Measurements from ENCODE around the gene PAEP. TPM values are rescaled to one million over a fixed set of nuclear protein-coding genes. Genes with fewer than 3 reads are reported as not detected.

PAEP gene
- total RNA-seq, 3 donors from 2014 or later: not detected

GRCh38 chr9:135602789-135603481 is 41.4 kb downstream of the PAEP start:
- Histone ChIP-seq H3K4me3 (no peak overlapping the region), H3K4me1 (no peaks in the 10 kb centered on the region), H3K27me3 (peaks cover 0 to 30% of the 10 kb centered on the region in 2 donors), H3K36me3 (no peaks in the 10 kb centered on the region), H3K9me3 (no peaks in the 10 kb centered on the region), H3K27ac (no peak overlapping the region)
- TF ChIP-seq POLR2A (IDR thresholded peaks at IDR 0.05) (no peak), POLR2AphosphoS5 (IDR thresholded peaks at IDR 0.05) (no peak)
- TF ChIP-seq, protein P1, sequence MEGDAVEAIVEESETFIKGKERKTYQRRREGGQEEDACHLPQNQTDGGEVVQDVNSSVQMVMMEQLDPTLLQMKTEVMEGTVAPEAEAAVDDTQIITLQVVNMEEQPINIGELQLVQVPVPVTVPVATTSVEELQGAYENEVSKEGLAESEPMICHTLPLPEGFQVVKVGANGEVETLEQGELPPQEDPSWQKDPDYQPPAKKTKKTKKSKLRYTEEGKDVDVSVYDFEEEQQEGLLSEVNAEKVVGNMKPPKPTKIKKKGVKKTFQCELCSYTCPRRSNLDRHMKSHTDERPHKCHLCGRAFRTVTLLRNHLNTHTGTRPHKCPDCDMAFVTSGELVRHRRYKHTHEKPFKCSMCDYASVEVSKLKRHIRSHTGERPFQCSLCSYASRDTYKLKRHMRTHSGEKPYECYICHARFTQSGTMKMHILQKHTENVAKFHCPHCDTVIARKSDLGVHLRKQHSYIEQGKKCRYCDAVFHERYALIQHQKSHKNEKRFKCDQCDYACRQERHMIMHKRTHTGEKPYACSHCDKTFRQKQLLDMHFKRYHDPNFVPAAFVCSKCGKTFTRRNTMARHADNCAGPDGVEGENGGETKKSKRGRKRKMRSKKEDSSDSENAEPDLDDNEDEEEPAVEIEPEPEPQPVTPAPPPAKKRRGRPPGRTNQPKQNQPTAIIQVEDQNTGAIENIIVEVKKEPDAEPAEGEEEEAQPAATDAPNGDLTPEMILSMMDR (IDR thresholded peaks at IDR 0.05): peak in 2 of 3 donors; percentile 30 to 39
- intact Hi-C loops (cut with DNase I; ENCODE audit: low total_unique reads): no loop called here
- peak in 1 of 2 donors; percentile 51 for DNase-seq (ENCODE audit: low spot score in 2 of 2)

DNA sequence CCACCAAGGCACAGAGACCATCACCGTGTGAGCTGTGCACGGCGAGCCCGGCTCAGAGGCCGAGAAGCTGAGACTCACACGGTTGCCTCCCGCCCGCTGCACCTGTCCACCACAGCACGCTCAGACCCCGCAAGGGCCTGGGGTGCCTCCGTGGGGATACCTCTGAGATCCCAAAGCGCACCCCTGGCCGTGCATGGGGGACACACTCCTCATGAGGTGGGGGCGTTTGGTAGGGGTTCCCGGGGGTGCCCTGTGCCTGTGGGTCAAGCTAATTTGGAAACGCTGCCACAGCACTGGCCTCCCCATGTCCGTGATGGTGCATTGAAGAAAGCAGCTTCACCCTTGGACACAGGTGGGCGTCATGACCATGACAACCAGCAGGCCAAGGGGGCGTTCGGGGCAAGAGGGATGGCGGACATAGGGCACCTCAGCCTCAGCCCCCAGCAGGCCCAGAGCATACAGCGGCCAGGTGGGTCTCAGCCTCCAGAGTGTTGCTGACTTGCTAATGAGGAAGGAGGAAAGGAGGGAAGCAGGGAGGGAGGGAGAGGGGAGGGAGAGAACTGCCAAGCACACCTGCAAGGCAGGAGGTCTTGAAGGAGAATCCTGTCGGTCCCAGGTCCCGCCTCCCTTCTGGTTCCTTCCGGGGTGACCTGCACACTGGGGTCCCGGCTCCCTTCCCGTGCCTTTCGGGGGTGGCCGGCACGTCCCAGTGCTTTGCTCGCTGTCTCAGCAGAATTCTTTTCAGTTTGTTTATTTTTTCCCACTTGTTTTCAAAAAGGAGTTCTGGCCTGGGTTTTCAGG is 43.1 kb downstream of the PAEP start:
- no peaks in the 10 kb centered on the region for H3K4me1 ChIP-seq
- no peaks in the 10 kb centered on the region for H3K36me3 ChIP-seq
- peaks cover 0 to 38% of the 10 kb centered on the region in 2 donors for H3K27me3 ChIP-seq
- intact Hi-C loops (cut with DNase I; ENCODE audit: low total_unique reads): no loop called here
- no peak for DNase-seq (ENCODE audit: low spot score in 2 of 2)
- H3K9me3 ChIP-seq: no peaks in the 10 kb centered on the region
- H3K27ac ChIP-seq: no peak overlapping the region
- H3K4me3 ChIP-seq: no peak overlapping the region
- TF ChIP-seq POLR2A (IDR thresholded peaks at IDR 0.05) (no peak), POLR2AphosphoS5 (IDR thresholded peaks at IDR 0.05) (no peak)
- TF ChIP-seq, protein P1 (IDR thresholded peaks at IDR 0.05): no peak

DNA sequence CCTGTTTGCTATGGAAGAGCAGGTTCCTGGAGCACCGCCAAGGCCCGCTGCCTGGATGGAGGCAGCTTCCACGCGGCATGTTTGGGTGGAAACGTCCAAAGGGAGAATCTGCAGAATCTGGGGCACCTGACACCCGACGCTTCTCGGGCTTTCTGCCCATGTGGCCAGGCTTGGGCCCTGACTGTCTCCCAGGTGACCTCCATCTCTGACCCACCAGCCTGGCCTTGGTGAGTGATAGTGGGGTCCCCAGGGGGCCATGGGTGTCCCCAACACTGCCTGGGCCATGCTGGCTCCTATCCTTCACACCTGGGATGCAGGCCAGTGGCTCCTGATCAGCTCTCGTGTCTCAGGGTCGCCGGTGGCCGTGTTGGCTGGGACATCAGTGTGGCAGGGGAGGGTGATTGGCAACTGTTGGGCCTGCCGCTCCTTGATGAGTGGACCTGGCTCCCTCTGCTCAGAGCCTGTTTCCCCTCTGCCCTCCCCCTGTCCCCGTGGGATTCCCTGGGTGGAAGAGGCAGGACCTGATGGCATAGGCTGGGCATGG is 43.8 kb downstream of the PAEP start:
- Histone ChIP-seq H3K36me3 (no peaks in the 10 kb centered on the region), H3K4me3 (no peak overlapping the region), H3K4me1 (no peaks in the 10 kb centered on the region), H3K27me3 (peaks cover 0 to 32% of the 10 kb centered on the region in 2 donors), H3K9me3 (no peaks in the 10 kb centered on the region), H3K27ac (no peak overlapping the region)
- DNase-seq (ENCODE audit: low spot score in 2 of 2): no peak
- intact Hi-C loops (cut with DNase I; ENCODE audit: low total_unique reads): no loop called here
- TF ChIP-seq POLR2A (IDR thresholded peaks at IDR 0.05): no peak
- TF ChIP-seq, protein P1 (IDR thresholded peaks at IDR 0.05): no peak
- TF ChIP-seq POLR2AphosphoS5 (IDR thresholded peaks at IDR 0.05): no peak

DNA sequence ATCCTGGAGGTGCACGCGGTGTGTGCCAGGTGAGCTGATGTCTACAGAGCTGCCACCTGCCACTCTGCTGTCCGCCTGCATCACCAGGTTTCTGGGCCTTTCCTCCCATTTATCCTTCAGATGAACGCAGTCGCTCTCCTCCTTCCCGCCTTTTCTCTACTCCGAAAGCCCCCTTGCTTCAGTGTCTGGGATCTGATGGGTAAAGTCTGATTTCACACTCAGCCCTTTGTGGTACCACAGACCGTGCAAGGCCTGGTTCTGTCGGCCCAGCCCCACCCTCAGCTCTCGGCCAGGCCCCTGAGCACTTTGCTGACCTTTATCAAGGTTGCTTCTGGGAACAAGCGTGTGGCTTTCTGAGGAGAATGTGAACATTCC is 45.3 kb downstream of the PAEP start:
- peaks cover 0 to 27% of the 10 kb centered on the region in 2 donors for H3K27me3 ChIP-seq

More for the DNA sequence above, 45.3 kb downstream of the PAEP start:
- no peak for TF ChIP-seq POLR2AphosphoS5 (IDR thresholded peaks at IDR 0.05)
- TF ChIP-seq, protein P1 (IDR thresholded peaks at IDR 0.05): no peak
- no peak for TF ChIP-seq POLR2A (IDR thresholded peaks at IDR 0.05)
- Histone ChIP-seq H3K36me3 (no peaks in the 10 kb centered on the region), H3K4me1 (no peaks in the 10 kb centered on the region), H3K4me3 (no peak overlapping the region), H3K9me3 (no peaks in the 10 kb centered on the region), H3K27ac (no peak overlapping the region)
- intact Hi-C loops (cut with DNase I; ENCODE audit: low total_unique reads): no loop called here
- DNase-seq (ENCODE audit: low spot score in 2 of 2): no peak

All from breast epithelium (tissue), 4 donors.